OCI-LY3 (cell line): Measurements from ENCODE around the gene HARS2.

Experiments used
- H2AFZ ChIP-seq: fragments of 200-600, 300-600 bp; shearing (Covaris generic); 2 replicates; pipeline ENCODE4 v1.6.0; 2014; ENCODE audit warnings: antibody characterized with exemption, low read depth, low read length
- H3K27ac ChIP-seq: fragments of 200-600, 300-600 bp; sonication (generic); 2 replicates; pipeline ENCODE4 v1.5.1; 2014; ENCODE audit warnings: mild to moderate bottlenecking, low read length, moderate library complexity, mixed read lengths
- H3K27me3 ChIP-seq: fragments of 200-600, 300-600 bp; sonication (generic); 2 replicates; pipeline ENCODE4 v1.6.1; 2014; ENCODE audit warnings: low read depth, low read length, mixed read lengths
- H3K36me3 ChIP-seq: fragments of 200-600, 300-600 bp; sonication (generic); replicated peaks from 2 replicates; pipeline ENCODE3; 2014; ENCODE audit warnings: low read depth, low read length, mixed read lengths
- H3K4me1 ChIP-seq: fragments of 300-600, 200-600 bp; sonication (generic); 2 replicates; pipeline ENCODE4 v1.6.1; 2014; ENCODE audit warnings: low read length, mixed read lengths
- H3K4me2 ChIP-seq: fragments of 200-600, 300-600 bp; sonication (generic); 2 replicates; pipeline ENCODE4 v1.6.1; 2014; ENCODE audit warnings: low read length, mixed read lengths
- H3K4me3 ChIP-seq: fragments of 300-600, 200-600 bp; sonication (generic); 2 replicates; pipeline ENCODE4 v1.5.1; 2014; ENCODE audit warnings: antibody characterized with exemption, mild to moderate bottlenecking, low read length, moderate library complexity
- H3K79me2 ChIP-seq: fragments of 300-600, 200-600 bp; shearing (Covaris generic); 2 replicates; pipeline ENCODE4 v1.6.1; 2014; ENCODE audit warnings: mild to moderate bottlenecking, low read length, mixed read lengths
- H3K9ac ChIP-seq: fragments of 300-600, 200-600 bp; shearing (Covaris generic); 2 replicates; pipeline ENCODE4 v1.6.0; 2014; ENCODE audit warnings: mild to moderate bottlenecking, low read length, moderate library complexity
- H3K9me3 ChIP-seq: fragments of 200-600, 300-600 bp; shearing (Covaris generic); 2 replicates; pipeline ENCODE4 v1.6.1; 2014; ENCODE audit warnings: low read length, mixed read lengths; ENCODE audit not compliant: insufficient read depth
- H4K20me1 ChIP-seq: fragments of 200-600, 300-600 bp; sonication (generic); 2 replicates; pipeline ENCODE4 v1.6.1; 2016; ENCODE audit warnings: low read length, mixed read lengths; ENCODE audit not compliant: insufficient read depth
- EZH2phosphoT487 ChIP-seq: fragments of 200-600 bp; shearing (Covaris generic); IDR thresholded peaks from 2 replicates; pipeline ENCODE4 v1.6.1; 2018; ENCODE audit warnings: antibody characterized with exemption, mixed run types, low read depth
- TF ChIP-seq, protein P1 (sequence below): fragments of 200-600, 300-600 bp; sonication (generic); IDR thresholded peaks from 2 replicates; pipeline ENCODE4 v1.5.1; 2014; ENCODE audit warnings: antibody characterized with exemption, low read length, low read depth

Gene HARS2

DNA sequence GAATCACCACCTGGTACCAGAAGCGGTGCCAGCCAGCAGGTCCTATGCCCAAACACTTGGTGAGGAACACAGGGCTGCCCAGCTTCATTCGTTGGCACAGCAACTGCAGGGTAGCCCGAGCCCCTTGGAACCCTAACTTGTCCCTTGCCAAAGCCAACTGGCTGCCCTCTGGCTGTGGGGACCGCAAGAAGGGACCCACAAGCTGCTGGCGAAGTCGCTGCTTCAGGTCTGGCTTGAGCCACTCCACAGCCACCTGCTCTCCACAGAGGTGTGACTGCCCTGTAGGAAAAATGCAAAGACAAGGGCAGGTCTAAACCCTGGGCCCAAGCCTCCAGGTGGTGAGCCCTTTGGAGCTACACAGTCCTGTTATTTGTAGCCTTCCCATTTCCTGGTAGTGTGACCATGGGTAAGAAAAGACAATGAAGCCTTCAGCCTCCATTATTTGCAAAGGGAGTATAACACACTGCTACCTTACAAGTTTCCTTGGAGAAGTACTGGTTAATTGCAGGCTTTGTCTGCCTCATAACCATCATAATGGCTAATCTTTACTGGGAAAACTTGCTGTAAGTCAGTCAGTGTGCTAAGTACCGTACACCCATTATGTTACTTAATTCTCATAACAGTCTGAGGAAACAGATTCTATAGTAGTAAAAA lies 19.7 kb upstream of the HARS2 start:
- Histone ChIP-seq H3K27me3 (no peaks in the 10 kb centered on the region), H4K20me1 (no peaks in the 10 kb centered on the region), H3K27ac (no peak overlapping the region), H3K36me3 (peaks cover 11% of the 10 kb centered on the region), H2AFZ (no peak overlapping the region), H3K4me3 (no peak overlapping the region), H3K79me2 (peaks cover 3% of the 10 kb centered on the region; the same call in 1 of the 2 replicates), H3K9me3 (no peaks in the 10 kb centered on the region), H3K4me1 (no peaks in the 10 kb centered on the region), H3K4me2 (no peak overlapping the region), H3K9ac (no peak overlapping the region)
- TF ChIP-seq, protein P1, sequence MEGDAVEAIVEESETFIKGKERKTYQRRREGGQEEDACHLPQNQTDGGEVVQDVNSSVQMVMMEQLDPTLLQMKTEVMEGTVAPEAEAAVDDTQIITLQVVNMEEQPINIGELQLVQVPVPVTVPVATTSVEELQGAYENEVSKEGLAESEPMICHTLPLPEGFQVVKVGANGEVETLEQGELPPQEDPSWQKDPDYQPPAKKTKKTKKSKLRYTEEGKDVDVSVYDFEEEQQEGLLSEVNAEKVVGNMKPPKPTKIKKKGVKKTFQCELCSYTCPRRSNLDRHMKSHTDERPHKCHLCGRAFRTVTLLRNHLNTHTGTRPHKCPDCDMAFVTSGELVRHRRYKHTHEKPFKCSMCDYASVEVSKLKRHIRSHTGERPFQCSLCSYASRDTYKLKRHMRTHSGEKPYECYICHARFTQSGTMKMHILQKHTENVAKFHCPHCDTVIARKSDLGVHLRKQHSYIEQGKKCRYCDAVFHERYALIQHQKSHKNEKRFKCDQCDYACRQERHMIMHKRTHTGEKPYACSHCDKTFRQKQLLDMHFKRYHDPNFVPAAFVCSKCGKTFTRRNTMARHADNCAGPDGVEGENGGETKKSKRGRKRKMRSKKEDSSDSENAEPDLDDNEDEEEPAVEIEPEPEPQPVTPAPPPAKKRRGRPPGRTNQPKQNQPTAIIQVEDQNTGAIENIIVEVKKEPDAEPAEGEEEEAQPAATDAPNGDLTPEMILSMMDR: no peak
- no peak for TF ChIP-seq EZH2phosphoT487

DNA sequence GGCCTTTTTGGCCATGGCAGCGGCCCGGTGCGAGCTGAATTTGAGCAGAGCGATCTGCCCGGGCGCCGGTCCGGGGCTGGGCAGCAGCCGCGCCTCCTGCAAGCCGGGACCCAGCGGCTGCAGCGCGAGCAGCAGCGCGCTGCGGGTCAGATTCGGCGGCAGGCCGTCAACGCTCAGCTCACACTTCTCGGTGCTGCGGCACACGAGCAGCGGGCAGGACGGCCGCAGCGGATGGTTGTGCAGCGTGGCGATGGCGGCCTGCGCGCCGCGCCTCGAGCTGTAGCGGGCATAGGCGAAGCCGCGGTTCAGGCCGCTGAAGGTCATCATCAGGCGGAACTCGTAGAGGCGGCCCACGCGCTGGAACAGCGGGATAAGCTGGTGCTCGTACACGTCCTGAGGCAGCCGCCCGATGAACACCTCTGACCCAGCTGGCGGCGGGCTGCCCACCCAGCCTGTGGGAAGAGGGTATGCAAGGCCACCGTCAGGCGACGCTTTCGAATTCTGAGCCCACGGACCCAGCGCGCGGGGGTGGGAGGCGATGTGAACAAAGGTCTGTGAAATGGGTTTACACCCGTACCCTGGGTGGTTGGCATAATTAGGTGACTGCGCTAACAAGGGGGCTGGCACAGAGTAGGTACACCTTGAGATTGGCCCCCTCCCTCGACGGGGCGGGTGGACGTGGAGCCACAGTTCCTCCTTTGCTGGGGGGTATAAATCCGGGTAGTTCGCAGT lies 18.6 kb upstream of the HARS2 start:
- TF ChIP-seq, protein P1: no peak
- no peak for TF ChIP-seq EZH2phosphoT487
- Histone ChIP-seq H3K27ac (no peak overlapping the region), H3K4me3 (no peak overlapping the region), H3K9me3 (no peaks in the 10 kb centered on the region), H3K36me3 (peaks cover 8% of the 10 kb centered on the region), H3K27me3 (no peaks in the 10 kb centered on the region), H3K4me2 (no peak overlapping the region), H3K4me1 (no peaks in the 10 kb centered on the region), H4K20me1 (no peaks in the 10 kb centered on the region), H3K9ac (no peak overlapping the region), H2AFZ (no peak overlapping the region), H3K79me2 (no peaks in the 10 kb centered on the region)

DNA sequence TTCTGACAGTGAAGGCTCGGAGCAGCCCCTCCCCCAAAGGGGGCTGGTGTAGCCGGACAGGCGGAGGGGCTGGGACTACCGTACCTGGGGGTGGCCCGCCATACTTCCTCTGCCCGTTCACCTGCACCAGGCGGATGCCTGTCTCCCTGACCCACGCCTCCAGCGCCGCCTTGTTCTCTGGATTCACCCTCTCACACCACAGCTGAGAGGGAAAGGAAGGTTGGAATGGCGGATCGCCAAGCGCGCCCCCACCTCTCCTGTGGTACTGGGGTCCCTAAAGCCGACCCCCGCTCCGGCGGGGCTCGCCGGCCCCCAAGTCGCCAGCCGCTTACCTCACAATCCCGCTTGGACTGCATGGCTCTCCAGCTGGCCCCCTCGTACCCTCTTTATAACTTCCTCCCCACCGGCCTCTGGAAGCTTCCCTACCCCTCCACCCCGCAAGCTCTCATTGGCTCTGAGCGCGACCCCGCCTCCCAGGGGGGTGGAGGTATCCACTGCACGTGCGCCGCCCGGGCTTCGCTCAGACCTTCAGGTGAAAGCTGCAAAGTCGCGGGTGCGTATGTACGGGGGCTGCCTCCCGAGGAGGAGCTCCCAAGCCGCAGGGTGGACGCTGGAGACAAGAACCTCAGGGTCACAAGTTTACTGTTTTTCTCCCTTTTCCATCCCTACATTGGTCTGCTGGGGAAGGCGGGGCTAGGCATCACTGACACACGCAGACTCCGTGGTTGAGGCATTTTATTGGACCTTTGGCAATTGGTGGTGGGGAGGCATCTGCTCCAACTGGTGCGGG lies 17.9 kb upstream of the HARS2 start, which contains the start of gene DND1:
TSS of gene DND1 (minus strand) at position 390 of the 790 bp plus-strand sequence. CDS start at position 356, 34 bp downstream.
- no peak for TF ChIP-seq EZH2phosphoT487
- TF ChIP-seq, protein P1: no peak
- no peak within 1 kb of the TSS for H3K4me2 ChIP-seq
- no peaks in the 10 kb centered on the region for H3K4me1 ChIP-seq
- no peaks in the 10 kb centered on the region for H3K27me3 ChIP-seq
- no peak within 1 kb of the TSS for H3K9ac ChIP-seq
- H4K20me1 ChIP-seq: no peaks in the 10 kb centered on the region
- peaks cover 8% of the 10 kb centered on the region for H3K36me3 ChIP-seq
- H3K9me3 ChIP-seq: no peaks in the 10 kb centered on the region
- H2AFZ ChIP-seq: no peak within 1 kb of the TSS
- H3K79me2 ChIP-seq: no peaks in the 10 kb centered on the region
- H3K27ac ChIP-seq: no peak within 1 kb of the TSS
- H3K4me3 ChIP-seq: no peak within 1 kb of the TSS

DNA sequence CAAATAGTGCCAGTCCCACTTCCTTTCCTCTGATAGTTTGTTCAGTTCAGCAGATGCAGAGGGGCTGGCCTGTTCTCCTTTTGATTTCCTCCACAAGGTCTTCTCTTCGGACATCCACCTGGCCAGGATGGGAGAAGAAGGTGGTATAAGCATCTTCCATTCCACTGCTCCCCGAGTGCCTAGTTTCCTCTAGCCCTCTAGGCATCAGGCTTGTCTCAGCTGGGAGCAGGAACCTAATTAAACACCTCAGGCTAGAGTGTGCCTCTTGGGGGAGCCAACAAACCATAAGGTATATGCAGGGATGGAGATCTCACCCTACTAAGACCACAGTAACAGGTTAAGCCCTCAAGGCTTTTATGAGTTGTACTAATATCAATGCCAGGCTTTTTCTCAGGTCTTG lies 17.0 kb upstream of the HARS2 start:
- H4K20me1 ChIP-seq: no peaks in the 10 kb centered on the region
- no peaks in the 10 kb centered on the region for H3K79me2 ChIP-seq
- no peak for TF ChIP-seq EZH2phosphoT487
- TF ChIP-seq, protein P1: no peak
- peaks cover 8% of the 10 kb centered on the region for H3K36me3 ChIP-seq
- H3K27me3 ChIP-seq: no peaks in the 10 kb centered on the region
- no peak overlapping the region for H2AFZ ChIP-seq
- no peaks in the 10 kb centered on the region for H3K9me3 ChIP-seq
- no peak overlapping the region for H3K4me3 ChIP-seq
- no peaks in the 10 kb centered on the region for H3K4me1 ChIP-seq
- no peak overlapping the region for H3K4me2 ChIP-seq
- H3K27ac ChIP-seq: no peak overlapping the region
- H3K9ac ChIP-seq: no peak overlapping the region
